Lung (tissue), 12 donors: Measurements from ENCODE around the gene SLC17A5. TPM values are rescaled to one million over a fixed set of nuclear protein-coding genes. Genes with fewer than 3 reads are reported as not detected.
"Not testable (repeated sequence)": the region's sequence is repeated elsewhere in the genome, so short reads cannot be mapped to it uniquely, and the experiment has no call there.

Source experiments
- ATAC-seq: fragments of 200-7000 bp; cut with Tn5 transposase; one replicate; pipeline ENCODE4 v1.9.1; 2020; ENCODE audit warnings: moderate number of reproducible peaks; ENCODE audit not compliant: insufficient read depth, low FRiP score
- DNase-seq, 3 donors: peaks; one replicate each; pipeline ENCODE4 v3.0.0-alpha.2; 2013 to 2017
- H3K27ac ChIP-seq, 2 donors: one replicate each; pipeline ENCODE4 v1.5.1; 2013; ENCODE audit warnings: mild to moderate bottlenecking in 2 of 2, moderate library complexity in 2 of 2, control low read depth in 1 of 2, inconsistent platforms in 1 of 2, low read depth in 1 of 2, low read length in 1 of 2
- H3K27me3 ChIP-seq, 3 donors: one replicate each; pipeline ENCODE4 v1.5.1; 2013; ENCODE audit warnings: low read length in 2 of 3; ENCODE audit not compliant: control insufficient read depth in 3 of 3, insufficient read depth in 3 of 3
- H3K36me3 ChIP-seq, 4 donors: one replicate each; pipeline ENCODE4 v1.5.1; 2013; ENCODE audit warnings: low read length in 4 of 4, mild to moderate bottlenecking in 1 of 4, moderate library complexity in 1 of 4; ENCODE audit not compliant: control insufficient read depth in 4 of 4, insufficient read depth in 4 of 4
- H3K4me1 ChIP-seq, 5 donors: one replicate each; pipeline ENCODE4 v1.5.1; 2013; ENCODE audit warnings: low read length in 5 of 5, mild to moderate bottlenecking in 2 of 5, moderate library complexity in 1 of 5; ENCODE audit not compliant: control insufficient read depth in 5 of 5, insufficient read depth in 5 of 5
- H3K4me3 ChIP-seq: one replicate; pipeline ENCODE4 v1.5.1; 2013; ENCODE audit warnings: mild to moderate bottlenecking, control low read depth, moderate library complexity
- H3K9ac ChIP-seq, 2 donors: one replicate each; pipeline ENCODE4 v1.5.1; 2013; ENCODE audit warnings: low read length in 2 of 2, control low read depth in 1 of 2; ENCODE audit not compliant: insufficient read depth in 1 of 2
- H3K9me3 ChIP-seq, 4 donors: one replicate each; pipeline ENCODE4 v1.5.1; 2013; ENCODE audit warnings: low read length in 3 of 4, mild to moderate bottlenecking in 1 of 4, moderate library complexity in 1 of 4; ENCODE audit not compliant: control insufficient read depth in 4 of 4, insufficient read depth in 3 of 4
- WGBS, 2 donors: extraction: QIAGEN DNeasy Blood & Tissue Kit; methylation state at CpG; one replicate each; pipeline ENCODE4 v1.1.7; 2013; 5-methylcytosine and 5-hydroxymethylcytosine counted together
- polyA plus RNA-seq, 2 donors: library from polyadenylated mRNA; stranded (reverse); fragments of 200-250 nt; gene quantifications; one replicate each; pipeline ENCODE4 v1.2.1, GENCODE V29; 2013
- total RNA-seq, 2 donors: library from RNA; depleted of rRNA in 1 of 2; stranded (reverse); fragments of >200 nt in 1 of 2; gene quantifications; one replicate each; pipeline ENCODE4 v1.2.1, GENCODE V29; 2014 to 2021
- TF ChIP-seq, protein P1 (sequence below): IDR thresholded peaks from 2 replicates; pipeline ENCODE4 v1.5.1; 2012; ENCODE audit warnings: mild to moderate bottlenecking; ENCODE audit errors: control extremely low read depth, extremely low read depth
- donor health status: control.
- donor health status: control.
- donor health status: Bipolar disorder and iron deficiency.
- donor health status: healthy.
- donor health status: DM: yes; HTN: yes; CAD: no.

The SLC17A5 gene
- total and polyA plus RNA-seq, 4 donors: 5.5 to 19.9 (median 18.1) TPM

DNA sequence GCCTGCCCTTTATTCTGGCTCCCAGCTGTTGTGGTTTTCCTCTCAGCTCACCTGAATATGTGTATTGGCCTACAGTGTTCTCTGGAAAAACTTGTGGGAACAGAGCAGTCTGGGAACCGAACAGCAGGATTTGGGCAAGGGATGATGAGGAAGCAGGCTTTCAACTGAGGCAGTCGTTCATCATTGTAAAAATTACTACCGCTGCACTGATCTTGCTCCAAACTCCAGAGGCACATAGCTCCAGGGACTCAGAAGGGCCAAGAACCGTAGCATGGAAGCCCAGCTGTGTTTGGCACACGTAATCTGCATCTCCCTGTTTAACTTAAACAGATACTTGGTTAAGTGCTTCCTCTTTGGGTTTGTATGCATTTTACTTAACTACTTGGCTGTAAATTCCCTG lies 84.7 kb downstream of the SLC17A5 start:
- TF ChIP-seq, protein P1, sequence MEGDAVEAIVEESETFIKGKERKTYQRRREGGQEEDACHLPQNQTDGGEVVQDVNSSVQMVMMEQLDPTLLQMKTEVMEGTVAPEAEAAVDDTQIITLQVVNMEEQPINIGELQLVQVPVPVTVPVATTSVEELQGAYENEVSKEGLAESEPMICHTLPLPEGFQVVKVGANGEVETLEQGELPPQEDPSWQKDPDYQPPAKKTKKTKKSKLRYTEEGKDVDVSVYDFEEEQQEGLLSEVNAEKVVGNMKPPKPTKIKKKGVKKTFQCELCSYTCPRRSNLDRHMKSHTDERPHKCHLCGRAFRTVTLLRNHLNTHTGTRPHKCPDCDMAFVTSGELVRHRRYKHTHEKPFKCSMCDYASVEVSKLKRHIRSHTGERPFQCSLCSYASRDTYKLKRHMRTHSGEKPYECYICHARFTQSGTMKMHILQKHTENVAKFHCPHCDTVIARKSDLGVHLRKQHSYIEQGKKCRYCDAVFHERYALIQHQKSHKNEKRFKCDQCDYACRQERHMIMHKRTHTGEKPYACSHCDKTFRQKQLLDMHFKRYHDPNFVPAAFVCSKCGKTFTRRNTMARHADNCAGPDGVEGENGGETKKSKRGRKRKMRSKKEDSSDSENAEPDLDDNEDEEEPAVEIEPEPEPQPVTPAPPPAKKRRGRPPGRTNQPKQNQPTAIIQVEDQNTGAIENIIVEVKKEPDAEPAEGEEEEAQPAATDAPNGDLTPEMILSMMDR: no peak
- Histone ChIP-seq H3K36me3 (no peaks in the 10 kb centered on the region), H3K9me3 (no peaks in the 10 kb centered on the region), H3K27ac (no peak overlapping the region), H3K4me1 (peaks cover 0 to 4% (median 0%) of the 10 kb centered on the region in 5 donors), H3K27me3 (no peaks in the 10 kb centered on the region), H3K9ac (no peak overlapping the region), H3K4me3 (no peak overlapping the region)
- peak in 1 of 3 donors; percentile 32 for DNase-seq
- no peak for ATAC-seq
- WGBS, 2 donors: 77 to 84% methylated on average over 5 of the region's 5 CpGs

DNA sequence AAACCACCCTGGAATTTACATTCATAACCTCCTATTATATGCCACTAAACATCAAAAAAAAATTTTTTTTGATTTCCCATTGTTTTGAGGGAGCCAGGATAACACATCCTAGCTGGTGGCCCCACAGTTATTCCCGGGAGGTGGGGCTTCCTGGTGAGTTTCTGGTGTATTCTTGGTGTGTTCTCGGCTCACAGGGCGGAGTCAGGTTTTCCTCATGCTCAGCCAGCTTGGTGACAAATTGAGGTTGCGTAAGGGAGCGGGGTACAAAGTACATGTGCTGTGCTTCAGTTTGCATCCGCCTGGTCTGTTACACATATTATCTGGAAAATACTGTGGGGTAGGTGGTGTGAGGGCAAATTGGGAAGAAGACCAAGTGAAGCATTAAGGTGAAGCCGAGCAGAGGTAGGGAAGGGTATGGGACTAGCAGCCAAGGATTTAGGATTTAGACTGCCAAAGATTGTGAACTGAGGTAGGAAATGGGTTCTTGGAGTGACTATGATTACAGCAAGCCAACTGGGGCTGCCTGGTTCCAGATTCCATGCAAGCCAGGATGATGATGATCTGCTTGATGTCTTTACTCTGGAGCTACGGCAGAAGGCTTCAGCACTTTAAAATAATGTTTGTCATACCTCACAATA lies 86.7 kb downstream of the SLC17A5 start:
- H3K4me3 ChIP-seq: no peak overlapping the region
- DNase-seq (peak in 1 of 3 donors; percentile 35), ATAC-seq (peak; percentile 72)
- peak overlapping the region; percentile 56 to 76 for H3K27ac ChIP-seq
- H3K4me1 ChIP-seq: peaks cover 0 to 4% (median 0%) of the 10 kb centered on the region in 5 donors
- no peaks in the 10 kb centered on the region for H3K36me3 ChIP-seq
- TF ChIP-seq, protein P1: no peak
- WGBS, 2 donors: 53 to 57% methylated on average over 8 of the region's 8 CpGs
- no peaks in the 10 kb centered on the region for H3K27me3 ChIP-seq
- H3K9me3 ChIP-seq: no peaks in the 10 kb centered on the region
- H3K9ac ChIP-seq: no peak overlapping the region

DNA sequence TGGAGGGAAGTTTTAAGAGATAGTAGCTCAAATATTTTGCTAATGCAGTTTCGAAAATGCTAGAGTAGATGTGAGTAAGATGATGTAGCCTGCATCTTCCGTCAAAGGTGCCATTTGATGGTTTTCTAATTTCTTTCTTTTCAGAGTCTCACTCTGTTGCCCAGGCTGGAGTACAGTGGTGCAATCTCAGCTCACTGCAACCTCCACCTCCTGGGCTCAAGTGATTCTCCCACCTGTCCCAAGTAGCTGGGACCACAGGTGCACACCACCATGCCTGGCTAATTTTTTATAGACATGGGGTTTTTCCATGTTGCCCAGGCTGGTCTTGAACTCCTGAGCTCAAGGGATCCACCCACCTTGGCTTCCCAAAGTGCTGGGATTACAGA lies 87.3 kb downstream of the SLC17A5 start:
- WGBS, 2 donors: 87 to 95% methylated on average over 2 of the region's 2 CpGs

DNA sequence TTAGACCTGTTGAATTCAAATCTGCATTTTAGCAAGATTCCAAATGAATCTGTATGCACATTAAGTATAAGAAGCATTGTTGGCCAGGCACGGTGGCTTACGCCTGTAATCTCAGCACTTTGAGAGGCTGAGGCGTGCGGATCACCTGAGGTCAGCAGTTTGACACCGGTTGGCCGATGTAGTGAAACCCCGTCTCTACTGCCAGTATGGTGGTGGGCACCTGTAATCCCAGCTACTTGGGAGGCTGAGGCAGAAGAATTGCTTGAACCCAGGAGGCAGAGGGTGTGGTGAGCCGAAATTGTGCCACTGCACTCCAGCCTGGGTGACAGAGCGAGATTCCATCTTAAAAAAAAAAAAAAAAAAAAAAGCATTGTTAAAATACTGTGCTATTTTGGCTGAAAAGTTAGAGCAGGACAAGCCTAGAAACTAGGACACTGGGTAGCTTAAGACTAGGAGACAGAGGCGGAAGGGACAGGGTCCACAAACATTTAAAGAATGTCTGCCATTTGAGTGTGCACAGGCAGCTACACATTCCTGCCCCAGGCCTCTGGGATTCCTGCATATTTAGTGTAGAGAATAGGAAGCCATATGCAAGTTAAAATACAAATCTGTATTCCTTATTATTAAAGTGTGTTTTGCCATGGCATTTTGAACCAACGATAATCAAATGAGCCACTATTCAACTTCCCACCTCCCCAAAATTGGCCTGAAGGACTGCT lies 87.9 kb downstream of the SLC17A5 start:
- Histone ChIP-seq H3K36me3 (no peaks in the 10 kb centered on the region), H3K27me3 (no peaks in the 10 kb centered on the region), H3K4me1 (peaks cover 0 to 2% (median 0%) of the 10 kb centered on the region in 5 donors), H3K9me3 (no peaks in the 10 kb centered on the region), H3K27ac (no peak overlapping the region), H3K9ac (no peak overlapping the region), H3K4me3 (no peak overlapping the region)
- WGBS, 2 donors: 95% methylated on average over 11 of the region's 11 CpGs
- ATAC-seq (no peak), DNase-seq (peak in 1 of 3 donors; percentile 13)
- TF ChIP-seq, protein P1: no peak

More for the DNA sequence above, 87.3 kb downstream of the SLC17A5 start:
- DNase-seq, ATAC-seq, H3K27me3 ChIP-seq, H3K4me1 ChIP-seq, H3K4me3 ChIP-seq, H3K9me3 ChIP-seq, H3K36me3 ChIP-seq, H3K9ac ChIP-seq: not testable (repeated sequence)
- peak overlapping the region in 1 of 2 donors; percentile 69 for H3K27ac ChIP-seq
